Suppressor macrophage treated with lipopolysaccharide for 1 hour (primary cell): ENCODE results near the gene RPTOR.
"Not testable (repeated sequence)": the region's sequence is repeated elsewhere in the genome, so short reads cannot be mapped to it uniquely, and the experiment has no call there.

Experiments used
- DNase-seq, 3 donors: peaks; one replicate each; pipeline ENCODE4 v3.0.0-alpha.2; 2020 to 2022

RPTOR gene

DNA sequence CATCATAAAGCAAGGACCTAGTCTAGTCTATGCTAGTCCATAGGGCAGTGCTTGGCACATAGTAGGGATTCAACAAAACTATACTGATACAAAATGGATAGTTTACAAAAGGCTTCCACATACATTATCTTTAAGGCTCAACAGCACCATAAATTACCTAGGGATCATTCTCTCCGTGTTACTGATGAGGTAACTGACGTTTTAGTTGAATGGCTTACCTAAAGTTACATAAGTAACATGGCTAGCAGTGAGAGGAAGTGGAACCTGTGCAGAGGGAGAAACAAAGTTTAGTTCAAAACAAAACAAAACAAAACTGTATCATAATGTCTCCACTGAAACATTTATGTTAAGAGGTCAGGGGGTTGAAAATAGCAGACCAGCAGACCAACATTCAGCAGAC, 7.9 kb downstream of the RPTOR start:
- no peak for DNase-seq

DNA sequence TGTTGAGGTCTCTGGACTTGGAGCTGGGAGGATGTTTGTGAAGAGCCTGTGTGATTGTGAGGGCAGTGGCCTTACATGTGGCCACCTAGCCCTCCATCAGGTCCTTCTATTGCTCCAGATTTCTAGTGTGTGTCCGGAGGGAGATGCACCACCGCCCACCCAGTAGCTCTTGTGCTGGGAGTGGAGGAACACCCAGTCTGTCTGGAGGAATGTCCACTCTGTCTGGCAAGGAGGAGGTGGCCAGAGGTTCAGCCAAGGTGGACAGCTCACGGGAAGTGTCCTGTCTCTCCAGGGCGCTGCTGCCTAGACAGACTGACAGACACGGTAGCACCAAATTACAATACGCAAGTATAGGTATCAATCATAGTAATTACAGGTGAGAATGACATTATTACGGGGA, 10.6 kb downstream of the RPTOR start:
- no peak for DNase-seq

DNA sequence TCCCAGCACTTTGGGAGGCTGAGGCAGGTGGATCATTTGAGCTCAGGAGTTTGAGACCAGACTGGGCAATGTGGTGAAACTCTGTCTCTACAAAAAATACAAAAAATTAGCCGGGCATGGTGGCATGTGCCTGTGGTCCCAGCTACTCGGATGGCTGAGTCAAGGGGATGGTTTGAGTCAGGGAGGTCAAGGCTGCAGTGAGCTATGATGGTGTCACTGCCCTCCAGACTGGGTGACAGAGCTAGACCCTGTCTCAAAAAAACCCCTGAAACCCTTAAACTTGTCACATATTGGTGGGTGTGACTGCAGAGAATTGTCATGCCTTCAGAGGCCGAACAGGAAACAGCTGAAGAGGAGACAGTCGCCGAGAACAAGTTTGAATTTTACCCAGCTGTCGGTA, 13.4 kb downstream of the RPTOR start:
- no peak for DNase-seq

DNA sequence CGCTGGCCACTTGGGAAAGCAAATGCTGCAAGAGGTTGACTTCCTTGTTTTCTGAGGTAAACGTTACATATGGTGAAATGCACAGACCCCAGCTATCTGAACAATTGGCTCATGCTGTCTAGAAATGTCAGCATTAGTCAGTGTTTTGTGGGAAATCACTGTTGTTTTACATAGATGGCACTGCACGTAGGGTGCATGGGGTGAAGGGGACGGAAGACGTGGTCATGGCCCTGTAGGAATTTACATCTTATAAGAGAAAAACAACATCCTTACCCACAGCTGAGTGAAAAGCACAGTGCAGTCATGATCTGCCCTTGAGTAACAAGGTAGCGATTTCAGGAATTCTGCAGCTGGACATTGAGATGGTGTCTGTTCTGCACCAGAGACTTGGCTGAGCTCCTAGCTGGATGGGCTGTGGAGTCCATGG, 15.2 kb downstream of the RPTOR start:
- DNase-seq, result peak in 1 of 3 donors; percentile 18

DNA sequence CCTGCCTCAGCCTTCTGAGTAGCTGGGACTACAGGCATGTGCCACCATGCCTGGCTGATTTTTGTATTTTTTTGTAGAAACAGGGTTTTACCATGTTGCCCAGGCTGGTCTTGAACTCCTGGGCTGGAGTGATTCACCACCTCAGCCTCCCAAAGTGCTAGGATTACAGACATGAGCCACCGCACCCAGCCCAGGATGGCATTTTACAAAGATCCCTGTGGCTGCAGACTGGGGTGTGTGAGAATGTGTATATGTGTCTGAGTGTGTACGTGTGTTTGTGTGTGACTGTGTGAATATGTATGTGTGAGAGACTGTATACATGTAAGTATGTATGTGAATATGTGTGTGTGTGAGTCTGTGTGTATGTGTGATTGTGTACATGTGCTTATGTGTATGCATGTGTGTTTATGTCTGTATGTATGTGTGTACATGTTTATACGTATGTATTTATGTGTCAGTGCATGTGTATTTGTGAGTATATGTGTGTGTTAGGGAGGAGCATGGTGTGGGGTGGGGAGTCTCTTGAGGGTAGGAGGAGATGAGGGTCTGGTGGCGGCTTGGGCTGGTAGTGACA, 17.0 kb downstream of the RPTOR start:
- DNase-seq, result no peak

DNA sequence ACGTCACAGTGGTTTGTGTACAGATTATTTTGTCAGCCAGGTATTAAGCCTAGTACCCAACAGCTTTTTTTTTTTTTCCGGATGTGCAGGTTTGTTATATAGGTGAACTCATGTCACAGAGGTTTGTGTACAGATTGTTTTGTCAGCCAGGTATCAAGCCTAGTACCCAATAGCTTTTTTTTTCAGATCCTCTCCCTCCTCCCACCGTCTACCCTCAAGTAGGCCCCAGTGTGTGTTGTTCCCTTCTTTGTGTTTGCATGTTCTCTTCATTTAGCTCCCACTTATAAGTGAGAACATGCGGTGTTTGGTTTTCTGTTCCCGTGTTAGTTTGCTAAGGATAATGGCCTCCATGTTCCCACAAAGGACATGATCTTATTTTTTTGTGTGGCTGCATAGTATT, 19.9 kb downstream of the RPTOR start:
- DNase-seq, result no peak

DNA sequence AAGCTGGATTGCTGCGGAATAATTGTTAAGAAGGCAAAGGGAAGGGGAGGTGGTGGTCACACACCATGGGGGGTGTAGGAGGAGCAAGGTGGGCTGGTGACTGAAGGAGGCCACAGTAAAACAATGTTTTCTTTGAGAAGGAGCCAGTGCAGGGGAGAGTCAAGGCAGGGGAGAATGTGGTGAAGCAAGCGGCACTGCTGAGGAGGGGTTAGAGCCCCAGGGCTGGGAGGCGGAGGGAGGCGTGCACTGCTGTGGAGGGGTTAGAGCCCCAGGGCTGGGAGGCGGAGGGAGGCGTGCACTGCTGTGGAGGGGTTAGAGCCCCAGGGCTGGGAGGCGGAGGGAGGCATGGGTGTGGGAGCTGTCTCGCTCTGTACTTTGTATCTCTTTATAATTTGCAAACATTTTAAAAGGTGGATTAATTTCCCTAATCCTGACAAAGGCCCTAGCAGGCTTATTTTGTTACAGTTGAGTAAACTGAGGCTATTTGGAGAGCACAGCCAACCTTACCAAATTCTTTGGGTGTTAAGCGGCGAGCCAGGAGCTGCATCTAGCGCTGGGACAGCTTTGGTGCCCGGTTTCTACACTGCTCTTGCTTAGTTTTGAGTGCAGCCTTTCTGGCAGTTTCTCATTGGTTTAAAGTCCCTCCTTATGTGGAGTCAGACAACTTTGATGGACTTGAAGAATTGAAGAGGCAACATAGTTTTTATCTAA, 20.9 kb downstream of the RPTOR start:
- DNase-seq, result no peak

DNA sequence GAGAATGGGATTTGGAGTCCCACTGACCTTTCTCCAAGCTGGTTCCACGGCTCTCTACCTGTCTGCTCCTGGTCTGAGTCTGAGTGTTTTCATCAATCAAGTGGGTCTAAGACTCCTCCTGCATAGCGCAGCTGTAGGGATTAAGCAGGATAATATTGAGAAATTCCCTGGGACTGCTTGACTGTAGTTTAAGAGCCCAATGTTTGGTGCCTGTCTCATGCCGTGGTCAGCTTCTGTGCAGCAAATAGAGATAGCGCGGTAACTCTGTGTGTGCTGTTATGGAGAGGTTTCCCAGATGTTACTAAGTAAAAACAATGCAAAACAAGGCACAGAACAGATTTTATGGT, 21.4 kb downstream of the RPTOR start:
- no peak for DNase-seq

DNA sequence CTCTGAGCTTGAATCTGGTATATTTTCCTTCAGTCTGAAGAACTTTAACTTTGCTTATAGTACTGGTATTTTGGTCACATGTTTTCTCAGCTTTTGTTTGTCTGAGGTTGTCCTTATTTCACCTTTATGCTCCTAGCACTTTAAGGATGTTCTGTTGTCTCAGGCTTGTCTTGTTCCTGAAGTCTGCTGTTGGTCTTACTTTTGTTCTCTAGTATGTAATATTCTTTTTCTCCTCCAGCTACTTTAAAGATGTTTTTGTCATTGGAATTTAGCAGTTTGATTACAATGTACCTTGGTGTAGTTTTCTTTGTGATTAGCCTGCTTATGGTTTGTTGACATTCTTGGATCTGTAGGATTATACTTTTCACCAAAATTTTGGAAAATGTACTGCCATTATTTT, 23.6 kb downstream of the RPTOR start:
- peak in 1 of 3 donors; percentile 3 for DNase-seq

DNA sequence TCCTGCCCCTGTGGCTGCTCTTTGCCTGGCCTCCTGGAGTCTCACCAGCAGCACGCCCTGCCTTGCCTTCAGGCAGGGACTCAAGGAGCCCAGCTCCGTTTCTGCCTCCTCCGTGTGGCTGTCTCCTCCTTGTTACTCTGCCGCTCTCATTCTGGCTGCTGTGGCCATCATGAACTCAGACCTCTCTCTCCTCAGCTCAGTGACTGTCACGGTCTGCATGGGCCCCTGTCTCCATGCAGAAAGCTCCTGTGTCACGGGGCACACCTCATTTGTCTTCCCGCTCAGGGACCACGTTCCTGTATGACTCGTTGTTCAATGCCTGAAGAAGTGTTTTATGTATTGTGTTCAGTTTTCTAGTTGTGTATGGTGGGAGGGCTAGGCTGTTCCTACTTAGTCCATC, 25.3 kb downstream of the RPTOR start:
- DNase-seq, result no peak

DNA sequence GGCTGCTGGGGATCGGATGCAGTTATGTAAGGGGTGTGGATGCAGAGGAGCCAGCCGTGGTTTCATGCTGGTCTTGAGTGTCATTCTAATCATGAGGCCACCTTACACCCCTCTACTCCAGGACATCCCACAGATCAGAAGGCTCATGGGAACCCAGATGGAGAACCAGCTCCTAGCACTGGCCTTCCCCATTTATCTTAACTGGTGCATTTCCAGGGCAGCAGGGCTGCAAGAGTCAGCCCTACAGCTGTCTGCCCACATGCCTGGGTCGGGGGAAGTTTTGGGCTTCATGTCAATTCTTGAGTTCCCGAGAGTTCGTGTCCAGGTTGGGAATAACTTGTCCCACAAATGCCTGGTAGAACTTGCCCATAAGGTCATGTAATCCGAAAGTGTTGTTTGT, 29.1 kb downstream of the RPTOR start:
- DNase-seq, result peak; percentile 57 to 90 (median 81)

DNA sequence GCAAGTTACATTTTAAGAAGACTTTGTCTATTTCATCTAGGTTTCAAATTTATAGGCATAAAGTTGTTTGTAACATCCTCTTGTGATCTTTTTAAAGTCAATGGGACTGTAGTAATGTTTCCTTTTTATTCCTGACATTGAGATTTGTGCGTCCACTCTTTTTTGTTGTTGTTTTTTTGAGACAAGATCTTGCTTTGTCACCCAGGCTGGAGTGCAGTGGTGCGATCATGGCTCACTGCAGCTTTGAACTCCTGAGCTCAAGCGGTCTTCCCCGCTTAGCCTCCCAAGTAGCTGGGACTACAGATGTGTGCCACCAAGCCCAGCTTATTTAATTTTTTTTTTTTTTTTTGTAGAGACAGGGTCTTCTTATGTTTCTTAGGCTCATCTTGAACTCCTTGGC, 29.9 kb downstream of the RPTOR start:
- peak in 1 of 3 donors; percentile 2 for DNase-seq

DNA sequence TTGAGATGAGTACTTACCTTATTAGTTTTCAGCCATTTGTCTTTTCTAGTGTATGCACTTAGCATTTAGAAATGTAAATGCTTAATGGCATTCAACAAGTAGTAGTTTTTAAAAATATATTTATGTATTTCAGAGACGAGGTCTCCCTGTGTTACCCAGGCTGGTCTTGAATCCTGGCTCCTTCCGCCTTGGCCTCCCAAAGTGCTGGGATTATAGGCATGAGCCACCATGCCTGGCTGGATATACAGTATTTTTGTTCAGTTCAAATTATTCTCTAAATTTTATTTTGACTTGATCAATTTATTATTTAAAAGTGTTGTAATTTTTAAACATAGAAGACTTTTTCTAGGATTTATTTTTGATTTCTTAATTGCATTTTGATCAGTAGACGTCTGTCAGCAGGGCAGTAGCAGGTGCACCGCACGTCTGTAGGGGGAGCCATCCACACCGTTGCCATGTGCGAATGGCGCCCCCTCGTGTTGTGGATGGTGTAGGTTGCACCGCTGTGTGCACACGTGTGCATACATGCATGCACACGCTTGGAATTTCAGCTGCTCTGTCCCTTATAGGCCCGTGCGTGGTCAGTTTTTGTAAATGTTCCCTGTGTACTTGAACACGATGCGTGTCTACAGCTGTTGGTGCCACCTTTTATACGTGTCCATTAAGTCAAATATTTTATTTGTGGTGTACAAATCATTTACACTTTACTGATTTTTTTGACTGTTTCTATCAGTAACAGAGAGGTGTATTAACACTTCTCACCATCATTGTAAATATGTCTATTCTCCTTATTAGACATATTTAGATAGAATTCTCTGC, 30.6 kb downstream of the RPTOR start:
- DNase-seq, result peak; percentile 95 to 97 (median 97)

DNA sequence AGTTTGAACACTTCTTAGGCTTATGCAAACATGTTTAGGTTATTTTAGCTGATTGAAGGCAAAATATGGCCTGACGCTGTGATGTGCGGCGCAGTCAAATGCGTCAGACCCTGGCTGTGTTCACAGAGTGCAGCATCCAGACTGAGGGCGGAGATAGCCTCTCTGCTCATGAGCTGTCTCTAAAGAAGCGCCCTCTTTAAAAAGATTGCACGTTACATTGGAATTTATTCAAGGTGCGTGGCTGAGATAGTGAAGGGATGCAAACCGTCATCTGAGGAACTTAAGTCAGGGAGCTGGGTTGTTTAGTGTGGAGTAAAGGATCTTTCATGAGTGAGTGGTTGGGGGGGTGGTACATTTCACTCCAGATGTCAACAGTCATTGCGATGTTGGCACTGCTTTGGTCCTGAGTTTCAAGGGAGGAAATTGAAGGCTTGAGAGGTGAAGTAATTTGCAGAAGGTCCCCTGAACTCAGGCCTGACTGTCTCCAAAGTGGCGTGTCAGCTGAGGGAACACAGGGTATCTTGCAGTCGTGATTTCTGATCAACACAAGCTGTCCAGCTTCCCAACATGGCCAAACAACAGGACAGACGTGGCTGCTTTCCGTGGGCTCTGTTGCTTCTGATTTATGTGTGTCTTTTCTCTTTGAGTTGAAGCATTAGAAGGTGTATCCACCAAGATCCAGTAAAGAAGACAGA, 33.4 kb downstream of the RPTOR start:
- no peak for DNase-seq

DNA sequence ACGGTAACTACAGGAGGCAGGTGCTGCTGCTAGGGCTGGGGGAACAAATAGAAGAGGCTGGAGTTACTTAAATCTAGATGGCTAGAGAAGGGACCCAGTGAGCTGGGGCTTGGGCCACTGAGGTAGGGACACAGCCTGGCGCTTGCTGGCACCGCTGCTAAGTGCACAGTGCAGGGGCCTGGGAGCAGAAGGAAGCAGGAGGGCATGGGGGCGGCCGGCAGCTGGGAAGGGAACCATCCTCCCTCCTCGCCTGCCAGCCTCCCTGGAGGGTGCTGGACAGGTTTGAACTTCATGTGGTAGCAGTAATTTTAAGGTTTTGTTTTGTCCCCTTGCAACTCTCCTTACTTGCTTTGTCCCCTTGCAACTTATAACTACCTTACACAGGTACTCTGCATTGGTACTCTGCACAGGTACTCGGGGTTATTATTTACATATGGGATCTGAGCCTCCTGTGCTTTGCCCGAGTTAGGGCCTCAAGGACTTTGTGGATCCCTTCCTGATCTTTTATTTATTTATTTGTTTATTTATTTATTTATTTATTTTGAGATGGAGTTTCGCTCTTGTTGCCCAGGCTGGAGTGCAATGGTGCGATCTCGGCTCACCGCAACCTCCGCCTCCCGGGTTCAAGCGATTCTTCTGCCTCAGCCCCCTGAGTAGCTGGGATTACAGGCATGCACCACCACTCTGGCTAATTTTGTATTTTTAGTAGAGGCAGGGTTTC, 34.2 kb downstream of the RPTOR start:
- DNase-seq, result not testable (repeated sequence)

DNA sequence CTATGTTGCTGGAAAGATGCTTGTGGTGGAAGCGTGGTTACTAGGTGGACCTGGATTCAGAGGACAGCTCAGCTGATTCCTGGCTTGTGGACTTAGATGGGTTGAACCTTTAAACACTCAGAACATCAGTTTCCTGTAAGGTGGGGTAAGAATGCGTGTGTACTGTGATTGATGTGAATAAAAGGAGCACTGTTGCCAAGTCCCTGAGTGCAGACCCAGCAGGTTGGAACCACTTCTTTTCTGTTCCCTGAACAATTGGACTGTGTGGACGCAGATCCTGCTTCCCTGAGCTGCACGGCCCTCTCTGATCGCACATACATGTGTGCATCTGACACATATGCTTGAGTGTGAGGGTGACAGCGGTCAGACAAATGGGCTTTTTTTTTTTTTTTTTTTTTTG, 37.5 kb downstream of the RPTOR start:
- peak in 1 of 3 donors; percentile 11 for DNase-seq

DNA sequence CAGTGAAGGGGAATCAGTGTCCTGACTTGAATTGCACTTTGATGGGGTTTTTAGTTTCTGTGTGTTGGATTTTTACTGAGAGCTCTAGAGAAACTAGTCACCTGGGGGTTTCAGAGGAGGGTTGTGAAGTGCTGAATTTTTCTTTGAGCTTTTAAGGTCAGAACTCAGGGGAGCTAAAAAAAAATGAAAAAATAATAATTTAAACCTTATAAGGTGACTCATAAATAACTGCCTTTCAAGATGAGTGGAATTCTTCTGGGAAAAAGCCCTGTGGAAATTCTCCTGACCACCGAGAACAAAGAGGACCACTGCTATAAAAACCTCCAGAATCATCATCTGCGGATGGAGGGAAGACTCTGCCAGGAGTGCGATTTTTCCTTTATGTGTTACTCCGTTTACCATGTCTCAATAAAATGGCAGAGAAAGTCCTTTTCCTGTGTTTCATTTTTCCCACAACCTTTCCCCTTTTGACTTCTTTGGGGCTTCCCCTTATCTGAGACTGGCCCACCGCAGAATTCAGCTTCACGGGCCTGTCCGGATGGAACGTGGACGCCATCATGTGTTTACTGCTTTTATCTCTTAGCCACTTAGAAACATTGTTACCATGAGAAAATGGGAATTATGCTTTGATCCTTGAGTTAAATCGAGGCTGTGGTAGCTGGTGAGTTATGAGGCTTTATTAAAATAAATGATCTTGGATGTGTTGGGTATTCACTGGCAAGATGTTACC, 39.7 kb downstream of the RPTOR start:
- no peak for DNase-seq

DNA sequence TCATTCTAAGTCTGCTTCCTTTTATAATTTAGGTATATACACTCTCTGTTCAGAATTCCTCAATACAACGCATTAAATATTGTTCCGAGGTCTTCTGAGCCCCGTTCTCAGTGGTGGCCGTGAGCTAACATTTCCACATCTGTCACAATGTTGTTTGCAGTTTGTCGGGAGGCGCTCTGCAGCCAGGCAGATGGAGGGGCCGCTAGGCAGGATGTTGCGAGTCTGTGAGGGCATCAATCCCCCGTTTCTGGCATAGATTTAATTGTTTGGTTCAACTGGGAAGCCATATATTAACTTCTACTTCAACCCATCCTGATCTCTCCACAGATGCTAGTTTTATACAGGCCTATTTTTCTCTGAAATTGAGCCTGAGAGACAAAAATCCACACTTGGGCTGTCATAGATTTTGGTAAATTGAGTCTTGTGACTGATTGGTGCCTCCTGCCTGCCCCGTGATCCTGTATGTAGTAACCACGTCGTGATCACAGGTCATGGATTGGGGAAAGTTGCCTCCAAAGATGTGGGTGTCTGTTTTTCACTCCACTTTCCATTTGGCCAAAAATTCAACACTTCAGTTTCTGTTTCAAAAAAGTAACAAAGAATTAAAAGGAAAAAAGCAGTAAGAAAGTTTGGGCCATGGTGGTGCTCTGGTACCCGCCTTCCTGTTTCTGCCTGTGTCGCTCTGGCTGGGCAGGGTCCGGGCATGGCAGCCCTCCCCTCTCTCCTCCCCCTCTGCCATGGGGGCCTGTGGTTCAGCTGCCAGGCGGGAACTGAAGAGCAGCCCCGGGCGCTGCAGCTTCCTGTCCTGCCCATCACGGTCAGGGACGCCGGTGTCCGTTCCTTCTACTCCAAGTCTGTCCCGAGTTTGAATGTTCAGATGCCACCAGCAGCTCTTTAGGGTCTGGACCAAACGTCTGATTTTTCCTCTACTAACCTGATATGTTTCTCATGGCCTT, 41.5 kb downstream of the RPTOR start:
- DNase-seq, result peak; percentile 45 to 65 (median 48)

DNA sequence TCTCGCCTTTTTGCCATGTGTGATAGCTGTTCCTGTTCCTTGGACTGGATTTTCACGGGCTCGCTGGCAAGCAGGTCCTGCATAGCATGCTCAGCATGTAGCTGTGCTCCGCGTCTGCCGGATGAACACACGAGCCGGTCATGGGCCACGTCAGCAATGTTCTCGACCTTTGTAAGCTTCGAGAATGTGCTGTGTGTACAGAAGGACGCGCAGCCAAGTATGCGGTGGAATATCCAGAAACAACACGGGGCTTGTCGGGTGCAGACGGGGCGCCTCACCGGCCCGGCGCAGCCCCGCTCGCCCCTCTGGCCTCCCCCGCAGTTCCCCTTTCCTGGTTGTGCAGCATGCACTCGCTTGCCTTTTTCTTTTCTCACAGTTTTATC, 42.2 kb downstream of the RPTOR start:
- DNase-seq, result no peak

DNA sequence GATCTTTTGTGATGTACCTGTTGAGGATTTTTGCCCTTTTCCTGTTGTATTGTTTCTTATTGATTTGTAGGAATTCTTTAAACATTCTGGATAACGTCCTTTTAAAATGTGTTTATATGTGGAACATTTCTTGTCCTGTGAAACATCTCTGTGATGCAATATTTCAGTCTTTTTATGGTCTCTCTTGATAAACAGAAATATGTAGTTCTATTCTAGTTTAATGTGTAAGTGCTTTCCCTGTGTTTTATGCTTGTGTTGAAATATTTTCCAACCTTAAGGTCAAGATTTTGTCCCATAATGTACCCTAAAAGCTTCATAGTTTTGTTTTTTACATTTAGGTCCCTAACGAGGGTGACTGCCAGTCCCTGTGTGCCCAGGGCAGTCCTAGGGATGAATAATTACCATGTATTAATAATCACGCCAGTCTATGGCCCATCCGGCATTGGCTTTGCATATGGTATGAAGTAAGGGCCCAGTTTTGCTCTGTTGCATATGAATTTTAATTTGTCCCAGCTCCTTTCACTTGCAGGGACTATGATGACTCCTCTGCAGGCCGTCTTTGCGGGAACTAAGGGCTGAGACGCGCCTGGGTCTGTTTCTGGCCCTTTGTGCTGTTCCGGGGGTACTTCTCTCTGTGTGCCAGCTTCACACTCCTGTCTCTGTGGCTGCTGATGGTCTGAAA, 44.2 kb downstream of the RPTOR start:
- peak in 1 of 3 donors; percentile 3 for DNase-seq
